T1000 (cell line): ENCODE measurements around the gene CPNE6.
"Not testable (repeated sequence)": the region's sequence is repeated elsewhere in the genome, so short reads cannot be mapped to it uniquely, and the experiment has no call there.

Source experiments
- DNase-seq: peaks from one replicate; lab custom pipeline; 2025; ENCODE audit warnings: mixed read lengths; lab: John Stamatoyannopoulos, UW

CPNE6 gene

GRCh38 chr14:24105609-24106239 is 34.4 kb downstream of the CPNE6 start:
- DNase-seq: not testable (repeated sequence)

- DNase-seq: no peak
Observed at GRCh38 chr14:24106672-24107271, 35.4 kb downstream of the CPNE6 start.

- no peak for DNase-seq
Observed at GRCh38 chr14:24108336-24108874, 37.0 kb downstream of the CPNE6 start.

- no peak for DNase-seq
Observed at GRCh38 chr14:24110060-24110459, 38.7 kb downstream of the CPNE6 start.

- DNase-seq: no peak
Observed at GRCh38 chr14:24110523-24110922, 39.2 kb downstream of the CPNE6 start.

GRCh38 chr14:24113379-24113800 is 42.0 kb downstream of the CPNE6 start:
- no peak for DNase-seq

GRCh38 chr14:24113801-24114531 is 42.6 kb downstream of the CPNE6 start:
- DNase-seq: peak; percentile 80

GRCh38 chr14:24114532-24115421 is 43.4 kb downstream of the CPNE6 start, which contains the start of the genes DCAF11 and NRL:
Gene DCAF11, plus strand, starts transcription at chr14:24114777. Its CDS starts 818 bp downstream, at chr14:24115595.
Gene NRL, minus strand, starts transcription at chr14:24114949. Its CDS starts 32,101 bp downstream, at chr14:24082848.
- DNase-seq: peak; percentile 99

GRCh38 chr14:24115422-24116127 is 44.2 kb downstream of the CPNE6 start:
- no peak for DNase-seq

- no peak for DNase-seq
Observed at GRCh38 chr14:24116128-24116814, 44.9 kb downstream of the CPNE6 start.

- DNase-seq: no peak
Observed at GRCh38 chr14:24117179-24117578, 45.8 kb downstream of the CPNE6 start.

- DNase-seq: no peak
Observed at GRCh38 chr14:24119691-24120090, 48.3 kb downstream of the CPNE6 start.

GRCh38 chr14:24121210-24121609 is 49.8 kb downstream of the CPNE6 start:
- DNase-seq: no peak

- no peak for DNase-seq
Observed at GRCh38 chr14:24122416-24122815, 51.1 kb downstream of the CPNE6 start.

GRCh38 chr14:24122898-24123297 is 51.5 kb downstream of the CPNE6 start:
- DNase-seq: no peak

- DNase-seq: no peak
Observed at GRCh38 chr14:24123424-24124417, 52.4 kb downstream of the CPNE6 start.

GRCh38 chr14:24126939-24127338 is 55.6 kb downstream of the CPNE6 start:
- no peak for DNase-seq

- DNase-seq: no peak
Observed at GRCh38 chr14:24127673-24128072, 56.3 kb downstream of the CPNE6 start.
